Superior temporal gyrus (tissue), 1 donor: ENCODE data around the gene KLHL34.

Source experiments
- DNase-seq: peaks from one replicate; pipeline ENCODE4 v3.0.0-alpha.2; 2016; ENCODE audit errors: extremely low spot score

Gene KLHL34, protein sequence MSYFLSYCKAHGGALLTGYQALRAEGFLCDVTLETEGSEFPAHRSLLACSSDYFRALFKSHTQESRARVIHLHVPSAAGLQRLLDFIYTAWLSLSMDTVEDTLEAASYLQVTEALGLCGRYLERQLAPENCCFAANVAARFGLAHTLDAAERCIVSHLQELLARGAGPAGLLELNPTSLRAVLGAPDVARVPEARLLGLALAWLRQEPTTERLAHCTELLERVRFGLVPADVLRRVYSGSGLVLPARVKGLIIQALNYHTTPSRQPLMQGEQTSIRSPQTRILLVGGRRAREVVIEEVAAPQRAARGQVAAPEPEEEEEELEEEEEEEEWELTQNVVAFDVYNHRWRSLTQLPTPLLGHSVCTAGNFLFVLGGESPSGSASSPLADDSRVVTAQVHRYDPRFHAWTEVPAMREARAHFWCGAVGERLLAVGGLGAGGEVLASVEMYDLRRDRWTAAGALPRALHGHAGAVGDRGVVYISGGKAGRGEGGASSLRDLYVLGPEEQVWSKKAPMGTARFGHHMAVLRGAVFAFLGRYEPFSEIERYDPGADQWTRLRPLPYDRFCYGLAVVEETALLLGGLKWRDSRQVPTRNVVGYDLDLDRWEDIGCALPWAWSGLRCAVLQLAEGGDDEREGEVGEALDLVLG

DNA sequence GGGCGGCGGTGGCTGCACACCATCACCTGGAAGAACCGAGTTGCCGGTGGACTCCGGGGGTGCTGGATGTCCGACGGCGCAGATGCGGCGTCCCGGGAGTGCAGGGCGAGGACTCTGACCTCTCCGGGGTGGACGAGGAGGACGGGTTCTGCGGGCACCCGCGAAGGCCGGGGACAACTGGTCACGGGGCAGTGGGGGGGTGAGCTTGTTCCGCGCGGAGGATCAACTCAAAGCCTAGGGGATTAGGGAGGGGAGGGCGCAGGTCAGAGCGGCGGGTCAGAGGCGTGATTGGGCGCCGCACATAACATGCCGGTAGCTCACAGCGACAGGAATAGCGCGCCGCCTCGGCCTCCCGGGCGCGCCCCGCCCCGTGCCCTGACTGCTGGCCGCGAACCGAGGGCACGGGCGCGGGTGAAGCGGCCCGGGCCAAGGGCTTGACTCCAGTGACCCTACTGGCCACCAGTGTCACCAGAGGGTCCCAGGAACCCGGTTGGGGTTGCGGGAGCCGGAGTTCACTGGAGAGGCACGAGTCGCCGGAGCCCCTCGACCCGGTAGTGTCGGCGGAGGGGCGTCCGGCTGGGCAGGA, at the start of gene KLHL34:
Gene KLHL34, minus strand, starts transcription at position 179 of the 586 bp plus-strand sequence. CDS start 542 bp downstream, outside the sequence.
- no peak for DNase-seq

DNA sequence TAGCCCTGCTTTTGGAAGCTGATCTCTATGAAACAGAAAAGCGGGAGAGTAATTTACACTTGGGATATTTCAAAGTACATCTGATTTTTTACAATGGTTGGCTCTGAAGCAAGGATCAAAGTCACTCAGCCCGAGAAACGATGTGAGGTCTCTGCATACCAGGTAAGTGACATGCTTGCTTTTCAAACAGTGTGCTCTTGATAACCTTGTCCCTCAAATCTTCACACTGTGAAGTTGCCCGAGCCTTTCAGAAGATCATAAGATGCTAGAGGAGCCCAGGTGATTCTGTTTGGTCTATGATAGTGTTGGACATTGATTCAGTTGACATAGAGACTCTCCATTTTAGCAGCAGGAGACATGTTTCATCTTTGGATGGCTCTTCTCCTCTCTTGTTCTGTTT, 47.1 kb upstream of the KLHL34 start:
- DNase-seq: no peak

DNA sequence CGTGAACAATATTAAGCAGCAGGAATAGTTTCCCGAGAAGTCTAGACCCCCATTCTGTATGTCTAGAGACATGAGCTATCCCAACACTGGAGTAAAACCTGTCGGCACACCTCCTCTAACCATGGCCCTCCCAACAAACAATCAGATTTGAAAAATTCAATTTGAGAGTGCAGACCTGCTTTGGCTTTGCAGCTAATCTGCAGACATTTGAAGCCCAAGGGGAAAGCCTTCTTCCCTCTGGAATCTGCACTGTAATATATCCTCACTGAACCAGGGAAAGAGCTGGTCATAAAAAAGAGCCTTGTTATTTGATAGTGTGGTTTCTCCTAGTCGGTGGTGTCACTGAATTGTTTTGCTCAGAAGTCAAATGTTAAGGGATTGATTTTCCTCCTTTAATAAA, 44.6 kb upstream of the KLHL34 start:
- no peak for DNase-seq

DNA sequence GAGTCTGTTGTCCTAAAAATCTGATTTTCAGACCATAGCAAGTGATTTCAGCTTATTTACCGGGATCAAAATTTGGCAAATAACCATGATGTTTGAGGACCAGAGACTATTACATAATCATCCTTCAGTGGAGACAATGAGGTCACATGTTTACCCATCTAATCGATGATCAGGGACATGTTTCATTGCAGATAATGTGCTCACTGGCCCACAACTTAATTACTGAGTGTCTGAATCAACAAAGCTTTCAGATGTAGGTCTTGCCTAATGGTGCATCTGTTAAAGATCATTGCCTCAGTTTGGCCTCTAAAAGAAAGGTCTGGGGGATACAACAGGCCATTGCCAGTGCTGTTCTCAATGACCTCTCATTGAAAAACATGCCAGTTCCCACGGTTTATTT, 42.8 kb upstream of the KLHL34 start:
- no peak for DNase-seq

DNA sequence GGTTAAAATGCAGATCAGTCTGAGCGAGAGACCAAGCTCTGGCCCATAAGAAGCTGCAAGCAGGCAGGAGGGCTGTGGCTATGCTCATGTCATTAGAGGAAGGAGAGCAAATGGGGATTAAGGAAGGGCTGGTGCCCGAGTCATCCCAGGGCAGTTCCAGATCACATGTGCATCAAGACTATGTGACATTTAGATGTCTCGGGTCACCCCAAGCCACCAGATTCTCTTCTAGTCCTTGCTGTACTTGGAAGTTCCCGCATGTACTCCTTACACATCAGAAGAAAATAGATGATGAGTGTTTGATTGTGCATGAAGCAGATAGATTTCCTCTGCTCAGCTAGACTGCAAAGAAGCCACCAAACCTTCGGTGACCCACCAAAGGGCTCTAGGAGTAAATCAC, 42.1 kb upstream of the KLHL34 start:
- DNase-seq: no peak

DNA sequence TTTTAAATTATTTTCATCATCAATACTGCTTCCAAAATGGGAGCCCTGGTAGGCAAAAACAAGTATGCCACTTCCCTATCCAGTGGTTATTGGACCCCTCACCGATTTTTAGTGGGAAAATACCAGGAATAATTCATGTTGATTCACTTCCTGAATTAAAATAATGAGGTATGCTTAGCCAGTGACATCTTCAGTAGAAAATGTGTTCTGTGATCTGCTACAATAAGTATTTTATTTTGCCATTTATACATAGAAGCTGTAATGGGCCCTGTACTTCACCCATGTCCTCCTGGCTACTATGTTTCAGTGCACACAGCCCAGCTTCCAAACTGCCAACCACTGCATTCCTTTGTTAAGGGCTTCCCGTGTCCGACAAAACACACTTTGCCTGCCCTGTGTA, 41.0 kb upstream of the KLHL34 start:
- DNase-seq: no peak

DNA sequence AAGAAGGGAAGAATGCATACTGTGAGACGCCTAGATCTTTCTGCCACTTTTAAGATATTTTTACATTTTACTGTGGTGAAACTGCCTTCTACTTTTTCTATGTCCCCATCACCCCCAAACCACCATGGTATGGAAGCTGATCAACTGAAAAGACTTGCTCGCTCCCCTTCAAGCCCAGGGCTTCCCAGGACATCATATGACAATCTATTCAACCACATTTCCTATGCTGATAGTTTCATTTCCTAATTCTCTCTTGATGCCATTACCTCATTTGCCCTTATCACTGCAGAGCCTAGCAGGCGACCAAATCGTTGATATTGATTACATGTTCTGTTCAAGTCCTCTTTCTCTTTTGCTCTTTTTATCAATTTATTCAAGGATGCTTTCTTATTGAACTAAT, 40.1 kb upstream of the KLHL34 start:
- DNase-seq: no peak

DNA sequence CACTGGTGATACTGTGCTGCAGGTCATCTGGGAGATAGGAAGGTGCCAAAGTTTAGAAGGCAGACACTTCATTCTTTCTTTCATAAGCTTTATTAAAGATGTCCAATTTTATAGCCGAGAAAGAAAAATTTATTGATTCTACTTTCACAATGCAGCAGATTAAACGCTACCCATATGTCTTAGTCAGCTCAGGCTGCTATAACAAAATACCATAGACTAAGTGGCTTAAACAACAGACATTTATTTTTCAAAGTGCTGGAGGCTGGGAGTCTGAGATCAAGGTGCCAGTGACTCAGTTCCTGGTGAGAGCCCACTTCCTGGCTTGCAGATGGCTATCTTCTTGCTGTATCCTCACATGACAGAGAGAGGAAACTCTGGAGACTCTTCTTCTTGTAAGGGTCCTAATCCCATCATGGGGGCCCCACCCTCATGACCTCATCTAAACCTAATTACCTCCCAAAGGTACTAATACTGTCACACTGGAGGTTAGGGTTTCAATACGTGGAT, 33.4 kb upstream of the KLHL34 start:
- DNase-seq: no peak

DNA sequence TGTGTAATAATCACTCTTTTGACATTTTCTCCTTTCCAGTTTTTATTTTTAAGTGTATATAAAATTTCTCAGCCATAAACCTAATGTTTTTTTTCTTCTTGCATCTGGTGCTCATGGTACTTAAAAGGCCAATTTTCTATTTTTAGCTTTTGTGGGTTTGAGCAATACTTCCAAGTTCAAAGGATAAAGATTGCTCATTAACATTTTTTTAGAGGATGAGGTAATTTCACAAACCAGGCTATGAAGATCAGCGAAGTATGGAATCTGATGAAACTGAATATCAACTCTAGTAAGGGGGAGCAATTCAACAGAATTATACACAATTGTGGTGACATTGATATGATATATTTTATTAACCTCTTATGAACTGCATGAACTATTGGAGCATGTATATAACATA, 25.8 kb upstream of the KLHL34 start:
- no peak for DNase-seq

DNA sequence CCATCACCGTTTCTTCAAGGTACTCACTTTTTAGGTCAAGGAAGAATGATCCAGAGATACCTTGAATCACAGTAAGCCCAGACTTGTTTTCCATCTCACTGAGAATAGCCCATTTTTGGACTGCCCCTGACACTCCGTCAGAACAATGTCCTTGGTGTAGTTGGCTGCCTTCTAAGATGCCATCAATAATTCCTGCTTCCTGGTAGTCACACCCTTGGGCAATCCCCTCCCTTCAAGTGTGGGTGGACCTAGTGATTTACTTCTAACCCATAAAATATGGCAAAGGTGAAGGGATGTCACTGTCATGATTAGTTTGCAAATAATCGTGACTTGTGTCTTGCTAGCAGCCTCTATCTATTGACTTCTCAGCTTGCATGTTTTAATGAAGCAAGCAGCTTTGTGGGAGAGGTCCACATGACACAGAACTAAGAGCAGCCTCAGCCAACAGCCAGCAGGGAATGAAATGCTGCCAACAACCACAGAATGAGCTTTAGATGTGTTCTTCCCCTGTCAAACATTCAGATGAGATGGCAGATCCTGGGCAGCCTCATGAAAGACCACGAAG, 20.0 kb upstream of the KLHL34 start:
- DNase-seq: no peak

DNA sequence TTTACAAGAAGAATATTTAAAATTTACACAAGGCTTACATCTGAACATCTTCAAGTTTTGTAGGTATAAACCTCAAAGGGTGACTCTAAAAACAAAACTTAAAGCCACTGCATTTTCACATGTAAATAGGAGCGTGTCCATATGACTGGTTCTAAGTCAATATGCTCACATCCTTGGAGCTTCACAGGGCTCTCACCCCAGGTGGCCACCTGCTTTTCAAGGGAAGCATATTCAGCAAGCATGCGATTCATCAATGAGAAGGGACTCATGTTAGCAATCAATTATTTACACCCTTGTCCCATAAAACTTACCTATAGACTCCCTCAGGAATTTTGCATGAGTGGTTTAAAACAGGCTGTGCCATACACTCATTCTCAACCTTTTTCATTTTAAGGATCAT, 17.8 kb upstream of the KLHL34 start:
- no peak for DNase-seq

DNA sequence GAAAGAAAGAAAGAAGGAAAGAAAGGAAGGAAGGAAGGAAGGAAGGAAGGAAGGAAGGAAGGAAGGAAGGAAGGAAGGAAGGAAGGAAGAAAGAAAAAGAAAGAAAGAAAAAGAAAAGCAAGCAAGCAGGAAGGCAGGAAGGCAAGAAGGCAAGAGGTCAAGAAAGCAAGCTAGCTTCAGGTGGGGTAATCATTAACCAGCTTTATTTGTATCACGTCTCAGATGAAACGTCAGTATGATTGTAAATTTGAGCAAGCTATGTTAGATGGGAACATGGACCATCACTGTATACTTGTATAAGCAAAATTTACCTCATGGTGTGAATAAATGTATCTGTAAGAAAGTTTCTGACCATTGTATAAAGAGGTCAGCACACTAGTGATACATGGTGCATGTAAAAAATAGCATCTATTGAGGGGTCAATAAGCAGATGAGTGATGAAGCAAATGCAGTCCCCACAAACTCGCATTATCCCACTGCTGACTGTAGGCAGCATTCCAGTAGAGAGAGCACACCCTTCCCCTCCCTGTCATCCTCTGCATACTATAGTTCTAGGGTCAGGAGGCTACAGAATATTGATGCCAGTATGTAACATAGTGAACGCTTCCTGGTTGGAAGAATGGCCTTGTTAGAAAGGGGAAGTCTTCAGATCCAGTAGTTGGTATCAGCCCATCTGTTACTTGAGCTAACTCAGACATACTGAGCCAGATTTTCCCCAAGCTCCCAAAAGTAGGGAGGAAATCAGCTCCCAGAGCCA, 16.5 kb upstream of the KLHL34 start:
- DNase-seq: no peak

DNA sequence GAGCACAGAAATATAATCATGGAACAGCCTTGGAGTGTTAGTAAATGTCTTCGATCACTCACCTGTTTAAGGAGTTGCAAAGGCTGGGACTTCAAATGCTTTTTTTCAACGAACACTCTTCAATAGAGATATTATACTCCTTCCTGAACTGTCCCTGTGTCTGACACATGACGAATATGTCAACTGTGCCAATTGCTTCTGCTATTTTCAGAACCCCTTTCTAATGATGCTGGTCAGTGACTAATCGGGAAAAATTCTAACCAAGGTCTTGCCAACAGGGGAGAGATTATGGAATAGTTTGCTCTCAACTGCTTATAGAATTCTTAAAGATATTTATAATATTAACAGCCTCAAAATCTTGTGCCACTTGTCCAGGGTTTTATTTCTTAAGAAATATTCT, 8.5 kb upstream of the KLHL34 start:
- DNase-seq: no peak

DNA sequence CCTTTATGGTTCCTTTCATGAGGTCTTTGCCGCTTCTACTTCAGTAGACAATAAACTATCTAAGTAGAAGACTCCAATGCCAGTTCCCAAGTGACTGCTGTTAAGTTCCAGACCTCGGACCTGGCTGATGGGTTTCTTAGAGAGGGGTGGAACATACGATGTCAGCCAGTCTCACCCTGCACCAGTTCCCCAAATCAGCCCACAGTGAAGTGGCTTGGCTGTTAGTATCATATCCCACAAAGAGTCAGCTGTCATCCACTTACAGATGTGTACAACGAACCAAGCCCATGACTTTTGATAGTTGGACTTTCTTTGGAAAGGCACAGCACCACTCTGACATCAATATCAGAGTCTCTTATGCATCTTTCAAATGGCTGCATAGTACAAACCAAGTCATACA, 8.1 kb upstream of the KLHL34 start:
- DNase-seq: no peak

DNA sequence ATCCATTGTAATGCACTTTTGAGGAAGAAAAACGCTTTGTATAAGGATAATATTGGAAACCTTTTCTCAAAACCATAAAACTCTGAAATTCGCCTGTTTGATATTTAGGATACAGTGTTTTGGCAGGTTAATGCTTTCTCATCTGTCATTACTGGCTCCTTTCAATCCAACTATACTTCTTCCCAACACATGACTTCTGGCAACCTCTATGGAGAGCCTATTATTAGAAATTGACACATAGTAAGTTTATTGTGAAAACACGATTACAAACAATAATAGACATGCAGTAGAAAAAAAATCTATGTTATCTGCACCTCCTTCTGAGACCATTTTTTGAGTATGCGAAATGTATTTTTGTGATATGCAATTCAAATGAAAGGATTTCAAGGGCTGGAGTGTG, 4.6 kb upstream of the KLHL34 start:
- no peak for DNase-seq

DNA sequence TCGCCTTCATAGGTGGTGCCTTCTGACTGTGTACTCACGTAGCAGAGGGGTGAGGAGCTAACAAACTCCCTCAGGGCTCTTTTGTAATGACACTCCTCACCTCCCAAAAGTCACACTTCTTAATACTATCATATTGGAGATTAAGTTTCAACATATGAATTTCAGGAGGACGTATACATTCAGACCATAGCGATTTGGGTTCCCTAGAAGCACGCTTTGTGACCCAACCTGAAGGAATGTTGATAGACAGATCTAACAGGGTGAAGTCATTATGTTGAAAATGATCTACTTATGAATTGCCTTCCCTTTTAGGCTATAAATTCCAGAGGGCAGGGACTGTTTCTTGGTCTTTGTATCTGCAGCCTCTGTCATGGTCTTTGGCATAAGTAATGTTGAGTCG, 3.2 kb upstream of the KLHL34 start:
- DNase-seq: no peak

DNA sequence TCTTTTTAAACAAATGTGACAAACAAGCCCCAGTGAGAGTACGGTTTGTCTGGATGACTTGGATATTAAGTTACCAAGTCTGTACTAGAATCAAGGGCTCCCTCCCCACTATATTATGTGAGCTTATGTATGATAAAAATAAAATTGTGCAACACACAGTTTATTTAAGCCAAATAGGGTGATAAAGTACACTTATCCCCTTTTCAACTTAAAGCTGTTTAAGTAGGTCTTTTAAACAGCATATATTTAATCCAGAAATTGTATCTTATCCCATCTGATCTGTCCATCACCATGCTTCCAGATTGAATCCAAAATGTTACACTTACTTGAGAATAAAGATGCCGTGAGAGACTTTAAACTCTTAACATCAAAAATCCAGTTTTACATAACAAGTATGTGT, 2.0 kb upstream of the KLHL34 start:
- DNase-seq: no peak

DNA sequence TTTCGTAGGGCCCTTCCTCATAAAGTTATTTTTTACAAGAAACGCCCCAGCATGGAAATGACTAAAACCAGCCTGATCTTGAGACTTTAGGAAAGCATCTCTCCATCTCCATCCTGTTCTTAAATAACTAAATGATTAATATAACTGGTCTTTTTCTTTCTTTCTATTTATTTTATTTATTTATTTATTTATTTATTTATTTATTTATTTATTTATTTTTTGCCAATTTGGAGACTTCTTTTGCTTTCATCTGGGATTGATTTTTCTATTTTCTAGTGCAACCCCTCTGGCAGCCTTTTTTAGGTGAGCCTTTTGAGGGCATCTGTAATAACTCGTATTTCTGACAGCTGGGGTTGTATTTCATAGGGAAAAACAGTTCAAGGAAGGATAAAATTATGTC, 1.2 kb upstream of the KLHL34 start:
- DNase-seq: no peak

DNA sequence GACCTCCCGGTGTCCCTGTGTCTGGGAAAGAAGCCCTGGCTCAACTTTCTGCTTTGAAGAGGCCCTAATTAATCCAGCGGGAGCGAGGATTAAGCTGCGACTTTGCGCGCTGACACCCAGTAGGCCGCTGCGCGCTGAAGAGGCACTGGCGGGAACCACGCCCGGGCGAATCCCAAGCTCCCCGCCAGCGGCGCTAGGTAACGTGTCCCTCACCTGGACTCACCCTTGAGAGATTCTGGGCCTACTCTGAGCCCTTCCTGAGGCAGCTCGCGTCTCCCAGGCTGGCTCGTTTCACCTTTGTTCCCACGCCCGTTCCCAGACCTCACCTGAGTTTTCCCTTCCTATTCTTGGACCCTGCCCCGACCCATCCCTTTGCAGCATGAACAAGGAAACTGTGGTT, 616 bp upstream of the KLHL34 start:
- DNase-seq: no peak

DNA sequence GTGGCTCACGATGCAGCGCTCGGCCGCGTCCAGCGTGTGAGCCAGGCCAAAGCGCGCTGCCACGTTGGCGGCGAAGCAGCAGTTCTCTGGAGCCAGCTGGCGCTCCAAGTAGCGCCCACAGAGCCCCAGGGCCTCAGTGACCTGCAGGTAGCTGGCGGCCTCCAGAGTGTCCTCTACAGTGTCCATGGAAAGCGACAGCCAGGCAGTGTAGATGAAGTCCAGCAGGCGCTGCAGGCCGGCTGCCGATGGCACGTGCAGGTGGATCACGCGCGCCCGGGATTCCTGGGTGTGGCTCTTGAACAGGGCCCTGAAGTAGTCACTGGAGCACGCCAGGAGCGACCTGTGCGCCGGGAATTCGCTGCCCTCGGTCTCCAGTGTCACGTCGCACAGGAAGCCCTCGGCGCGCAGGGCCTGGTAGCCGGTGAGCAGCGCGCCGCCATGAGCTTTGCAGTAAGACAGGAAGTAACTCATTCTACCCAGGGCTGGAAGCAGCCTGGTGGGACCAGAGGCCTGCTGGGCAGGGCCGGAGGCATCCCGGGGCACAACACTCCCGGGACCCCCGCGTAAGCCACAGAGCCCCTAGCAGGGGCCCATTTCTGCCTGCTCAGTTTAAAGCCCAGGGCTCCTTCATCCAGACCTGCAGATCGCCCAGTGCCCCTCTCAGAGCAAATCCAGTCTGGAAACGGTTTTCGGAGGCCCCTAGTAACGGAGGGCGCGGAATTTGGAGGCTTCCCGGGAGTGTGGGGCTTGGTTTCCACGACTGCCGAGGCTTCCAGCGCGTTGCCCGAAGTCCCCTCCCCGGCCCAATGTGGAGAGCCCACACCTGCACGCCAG, 595 bp downstream of the KLHL34 start:
- DNase-seq: no peak
